ENCODE measurements around the gene VPS33A.
"Not testable (repeated sequence)": the region's sequence is repeated elsewhere in the genome, so short reads cannot be mapped to it uniquely, and the experiment has no call there.

Gene VPS33A

DNA sequence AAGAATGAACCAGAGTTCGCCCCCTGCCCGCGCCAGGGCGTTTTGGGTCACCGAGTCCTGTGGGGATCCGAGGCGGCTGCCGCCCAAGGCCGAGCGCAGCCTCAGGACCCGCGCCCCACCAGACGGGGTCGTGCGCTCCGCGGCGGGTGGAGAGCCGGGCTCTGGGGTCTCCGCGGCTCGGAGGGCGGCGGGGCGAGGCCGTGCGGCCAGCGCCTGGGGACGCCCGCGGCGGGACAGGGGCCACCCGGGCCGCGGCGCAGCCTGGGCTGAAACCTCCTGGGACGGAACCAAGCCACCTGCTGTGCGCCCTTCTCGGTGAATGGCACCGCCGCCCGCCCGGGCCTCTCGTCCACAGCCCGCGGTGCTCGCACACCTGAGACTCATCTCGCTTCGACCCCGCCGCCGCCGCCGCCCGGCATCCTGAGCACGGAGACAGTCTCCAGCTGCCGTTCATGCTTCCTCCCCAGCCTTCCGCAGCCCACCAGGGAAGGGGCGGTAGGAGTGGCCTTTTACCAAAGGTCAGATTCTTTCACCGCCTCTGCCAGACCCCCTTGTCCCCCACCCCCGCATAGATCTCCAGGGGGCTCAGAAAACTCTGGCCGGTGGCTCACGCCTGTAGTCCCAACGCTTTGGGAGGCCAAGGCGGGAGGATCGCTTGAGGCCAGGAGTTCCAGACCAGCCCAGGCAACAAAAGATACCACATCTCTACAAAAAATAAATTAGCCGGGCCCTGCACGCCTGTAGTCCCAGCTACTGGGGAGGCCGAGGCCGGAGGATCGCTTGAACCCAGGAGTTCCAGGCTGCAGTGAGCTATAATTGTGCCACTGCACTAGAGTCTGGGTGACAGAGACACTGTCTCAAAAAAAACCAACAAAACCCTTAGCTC lies 61.9 kb downstream of the VPS33A start:
- no peak for DNase-seq (ENCODE audit: low spot score)

DNA sequence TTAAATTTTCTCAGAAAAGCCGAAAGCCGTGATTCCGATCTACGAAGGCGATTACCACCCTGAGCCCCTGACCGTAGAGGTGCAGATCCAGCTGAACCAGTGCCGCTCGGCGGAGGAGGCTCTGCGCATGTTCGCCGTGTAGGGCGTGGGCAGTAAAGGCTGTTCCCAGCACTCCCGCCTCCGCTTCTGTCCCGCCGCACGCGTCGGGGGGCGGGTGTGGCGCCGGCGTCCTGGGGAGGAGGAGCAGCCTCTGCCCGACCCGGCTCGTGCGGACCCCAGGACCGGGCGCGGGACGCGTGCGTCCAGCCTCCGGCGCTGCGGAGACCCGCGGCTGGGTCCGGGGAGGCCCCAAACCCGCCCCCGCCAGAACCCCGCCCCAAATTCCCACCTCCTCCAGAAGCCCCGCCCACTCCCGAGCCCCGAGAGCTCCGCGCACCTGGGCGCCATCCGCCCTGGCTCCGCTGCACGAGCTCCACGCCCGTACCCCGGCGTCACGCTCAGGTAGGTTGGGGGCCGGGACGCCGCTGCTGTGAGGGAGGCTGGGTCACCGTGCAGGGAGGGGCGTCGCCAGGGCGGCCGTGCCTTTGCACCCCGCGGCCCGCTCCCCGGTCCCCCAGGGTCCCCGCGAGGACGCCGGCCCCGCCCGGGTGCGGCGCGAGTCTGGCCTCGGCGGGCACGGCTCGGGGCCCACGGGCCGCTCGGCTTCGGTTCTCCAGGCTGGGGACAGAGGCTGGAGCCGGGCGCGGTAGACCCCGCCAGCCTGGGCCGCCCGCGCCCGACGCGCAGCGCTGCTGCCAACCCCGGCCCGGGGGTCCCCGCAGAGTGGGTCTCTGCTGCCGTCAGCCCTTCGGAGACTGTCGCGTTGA lies 62.8 kb downstream of the VPS33A start, which contains the start of gene B3GNT4:
TSS of gene B3GNT4 (plus strand) at position 409 of the 866 bp plus-strand sequence. CDS start 910 bp downstream, outside the sequence.
- no peak for DNase-seq (ENCODE audit: low spot score)

DNA sequence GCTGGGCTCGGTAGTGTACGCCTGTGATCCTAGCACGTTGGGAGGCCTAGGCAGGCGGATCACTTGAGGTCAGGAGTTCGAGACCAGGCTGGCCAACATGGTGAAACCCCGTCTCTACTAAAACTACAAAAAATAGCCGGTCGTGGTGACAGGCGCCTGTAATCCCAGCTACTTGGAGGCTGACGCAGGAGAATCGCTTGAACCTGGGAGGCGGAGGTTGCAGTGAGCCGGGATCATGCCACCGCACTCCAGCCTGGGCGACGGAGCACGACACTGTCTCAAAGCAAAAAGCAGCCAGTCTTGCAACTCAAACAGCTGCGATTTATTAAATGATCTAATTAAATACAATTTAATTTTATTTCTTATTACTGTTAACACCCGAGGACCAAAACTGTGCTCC lies 63.5 kb downstream of the VPS33A start:
- not testable (repeated sequence) for DNase-seq (ENCODE audit: low spot score)

DNA sequence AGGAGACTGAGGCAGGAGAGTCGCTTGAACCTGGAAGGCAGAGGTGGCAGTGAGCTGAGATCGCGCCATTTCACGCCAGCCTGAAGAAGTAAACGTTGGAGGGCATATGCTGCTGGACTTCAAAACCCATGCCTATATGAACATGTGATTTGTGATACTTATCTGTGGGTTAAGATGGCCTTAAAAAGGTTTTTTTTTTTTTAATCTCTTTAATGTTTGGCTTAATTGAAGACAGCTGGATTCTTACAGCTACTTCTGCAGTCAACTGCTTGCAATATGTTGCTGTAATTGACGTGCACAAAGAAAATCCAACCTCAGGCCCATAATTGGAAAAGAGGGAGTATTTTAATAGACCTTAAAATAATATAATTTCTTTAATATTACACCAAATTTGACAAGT lies 64.3 kb downstream of the VPS33A start:
- no peak for DNase-seq (ENCODE audit: low spot score)

DNA sequence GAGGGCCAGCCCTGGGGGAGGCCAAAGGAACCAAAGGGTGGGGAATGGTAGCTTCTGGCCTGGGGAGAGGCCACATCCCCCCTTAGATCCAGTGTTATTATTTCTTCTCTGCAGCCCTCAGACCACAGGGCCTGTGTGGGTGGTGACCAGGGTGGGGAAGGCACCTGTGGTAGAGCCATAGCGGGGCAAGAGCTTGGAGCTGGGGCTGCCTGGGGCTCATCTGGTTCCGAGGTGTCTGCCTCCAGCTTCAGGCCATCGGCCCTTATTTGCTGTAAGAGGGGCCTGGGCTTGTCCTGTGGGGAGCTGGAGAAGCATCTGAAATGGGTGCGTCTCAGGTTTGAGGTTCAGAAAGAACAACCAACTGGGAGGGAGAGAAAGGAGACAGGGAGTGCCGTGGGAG lies 64.9 kb downstream of the VPS33A start:
- no peak for DNase-seq (ENCODE audit: low spot score)

DNA sequence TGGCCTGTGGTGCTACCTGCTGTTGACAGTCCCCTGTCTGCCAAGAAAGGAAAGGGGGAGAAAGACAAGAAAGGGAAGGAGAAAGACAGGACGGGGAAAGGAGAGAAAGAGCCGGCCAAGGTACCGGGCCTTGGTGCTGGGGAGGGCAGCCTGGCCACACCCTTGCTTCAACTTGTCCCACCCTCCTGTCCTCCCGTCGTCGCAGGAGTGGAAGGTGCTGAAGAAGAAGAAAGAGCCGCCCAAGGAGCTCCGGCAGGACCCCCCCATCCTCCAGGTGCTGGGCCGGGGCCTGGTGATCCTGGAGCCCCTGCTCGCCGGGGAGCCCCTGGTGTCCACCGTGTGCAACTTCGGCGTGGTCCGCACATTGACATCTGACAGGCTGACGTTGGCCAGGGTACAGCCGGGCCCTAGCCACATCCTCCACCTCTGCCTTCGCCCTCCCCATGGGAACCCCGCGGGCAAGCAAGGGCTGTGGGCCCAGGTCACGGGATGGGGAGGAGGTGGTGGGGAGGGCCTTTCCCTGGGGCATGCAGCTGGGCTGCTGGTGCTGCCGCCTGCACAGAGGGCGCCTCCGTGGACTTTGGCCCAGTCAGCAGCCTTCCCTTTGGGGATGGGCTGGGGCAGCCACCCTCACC lies 65.6 kb downstream of the VPS33A start:
- DNase-seq (ENCODE audit: low spot score): no peak

DNA sequence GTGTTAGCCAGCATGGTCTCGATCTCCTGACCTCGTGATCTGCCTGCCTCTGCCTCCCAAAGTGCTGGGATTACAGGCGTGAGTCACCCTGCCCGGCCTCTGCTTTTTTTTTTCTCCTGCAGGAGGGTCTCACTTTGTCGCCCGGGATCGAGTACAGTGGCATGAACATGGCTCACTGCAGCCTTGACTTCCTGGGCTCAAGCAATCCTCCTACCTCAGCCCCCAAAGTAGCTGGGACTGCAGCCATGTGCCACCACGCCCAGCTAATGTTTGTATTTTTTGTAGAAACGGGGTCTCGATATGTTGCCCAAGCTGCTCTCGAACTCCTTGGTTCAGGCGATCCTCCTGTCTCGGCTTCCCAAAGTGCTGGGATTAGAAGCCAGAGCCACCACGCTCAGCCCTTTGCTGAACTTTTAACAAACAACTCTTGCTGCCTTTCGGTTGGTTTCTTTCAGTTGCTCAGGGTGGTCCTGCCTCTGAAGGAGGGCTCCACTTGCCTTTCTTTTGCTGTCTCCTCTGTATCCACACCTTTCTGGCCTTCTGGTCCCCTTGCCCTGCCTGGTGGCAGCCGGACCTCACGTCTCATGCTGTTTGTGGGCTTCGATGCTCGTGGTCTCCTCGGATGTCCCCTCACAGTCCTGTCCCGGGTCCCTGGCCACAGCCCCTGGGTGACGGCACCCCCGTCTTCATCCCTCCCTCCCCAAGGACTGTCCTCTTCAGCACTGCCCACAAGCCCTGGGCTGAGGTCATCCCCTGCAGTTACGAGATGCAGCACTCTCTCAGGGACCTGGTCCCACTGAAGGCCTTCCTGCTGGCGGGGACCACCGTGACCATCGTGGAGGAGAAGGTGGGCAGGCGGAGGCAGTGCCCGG lies 66.6 kb downstream of the VPS33A start:
- no peak for DNase-seq (ENCODE audit: low spot score)

DNA sequence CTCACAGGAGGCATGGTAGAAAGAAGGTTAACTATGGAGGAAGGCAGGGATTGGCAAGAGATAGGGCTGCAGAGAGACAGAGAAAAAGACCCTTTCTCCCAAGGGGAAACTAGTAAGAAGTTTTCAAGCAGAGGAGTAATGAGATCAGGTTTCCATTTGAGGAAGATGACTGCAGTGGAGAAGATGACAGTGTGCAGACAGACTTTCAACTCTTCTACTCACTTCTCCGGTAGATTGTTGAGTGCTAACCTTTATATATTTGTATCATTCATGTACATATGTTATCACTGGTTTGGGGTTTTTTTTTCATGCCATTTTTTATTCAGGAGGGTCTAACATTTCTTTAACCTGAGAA lies 68.7 kb downstream of the VPS33A start:
- no peak for DNase-seq (ENCODE audit: low spot score)

DNA sequence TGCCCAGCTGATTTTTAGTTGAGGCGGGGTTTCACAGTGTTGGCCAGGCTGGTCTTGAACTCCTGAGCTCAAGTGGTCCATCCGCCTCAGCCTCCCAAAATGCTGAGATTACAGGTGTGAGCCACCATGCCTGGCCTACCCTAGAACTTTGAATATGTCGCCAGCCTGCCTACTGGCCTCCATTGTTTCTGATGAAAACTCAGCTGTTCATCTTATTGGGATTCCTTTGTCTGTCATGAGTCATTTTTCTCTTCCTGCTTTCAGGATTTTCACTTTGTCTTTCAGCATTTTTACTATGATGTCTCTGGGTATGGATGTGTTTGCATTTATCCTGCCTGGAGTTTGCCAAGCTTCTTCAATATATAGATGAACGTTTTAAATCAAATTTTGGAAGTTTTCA lies 70.9 kb downstream of the VPS33A start:
- no peak for DNase-seq (ENCODE audit: low spot score)

DNA sequence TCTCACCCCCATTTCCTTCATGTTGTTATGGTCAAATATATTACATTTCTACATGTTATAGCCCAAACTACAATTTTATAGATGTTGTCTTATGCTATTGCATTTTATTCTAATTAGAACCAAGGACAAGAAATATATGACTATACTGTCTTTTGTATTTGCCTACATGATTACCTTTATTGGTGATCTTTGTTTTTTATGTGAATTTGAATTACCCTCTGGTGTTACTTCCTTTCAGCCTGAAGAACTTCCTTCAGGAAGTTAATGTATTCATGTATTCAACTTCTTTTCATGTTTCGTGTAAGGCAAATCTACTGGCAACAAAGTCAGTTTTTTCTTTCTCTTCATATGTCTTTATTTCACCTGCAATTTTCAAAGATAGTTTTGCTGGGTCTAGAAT lies 71.5 kb downstream of the VPS33A start:
- DNase-seq (ENCODE audit: low spot score): no peak

DNA sequence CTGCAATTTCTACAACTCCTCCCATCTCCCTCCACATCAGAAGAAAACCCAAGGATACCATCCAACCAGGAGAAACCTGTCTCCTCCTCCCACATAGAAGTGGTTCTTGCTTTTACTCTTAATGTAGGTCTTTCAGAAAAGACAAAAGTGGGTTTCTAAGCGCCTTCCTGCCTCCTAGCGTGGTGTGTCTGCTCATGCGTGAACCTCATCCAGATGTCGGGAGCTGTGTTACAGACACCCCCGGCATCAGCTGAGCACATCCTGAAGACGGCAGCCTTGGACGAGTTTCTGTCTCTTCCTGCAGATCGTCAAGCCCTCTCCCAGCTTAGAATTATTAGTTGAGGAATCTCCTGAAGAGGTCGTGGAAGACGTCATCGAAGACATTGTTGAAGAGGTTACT lies 73.9 kb downstream of the VPS33A start:
- no peak for DNase-seq (ENCODE audit: low spot score)

DNA sequence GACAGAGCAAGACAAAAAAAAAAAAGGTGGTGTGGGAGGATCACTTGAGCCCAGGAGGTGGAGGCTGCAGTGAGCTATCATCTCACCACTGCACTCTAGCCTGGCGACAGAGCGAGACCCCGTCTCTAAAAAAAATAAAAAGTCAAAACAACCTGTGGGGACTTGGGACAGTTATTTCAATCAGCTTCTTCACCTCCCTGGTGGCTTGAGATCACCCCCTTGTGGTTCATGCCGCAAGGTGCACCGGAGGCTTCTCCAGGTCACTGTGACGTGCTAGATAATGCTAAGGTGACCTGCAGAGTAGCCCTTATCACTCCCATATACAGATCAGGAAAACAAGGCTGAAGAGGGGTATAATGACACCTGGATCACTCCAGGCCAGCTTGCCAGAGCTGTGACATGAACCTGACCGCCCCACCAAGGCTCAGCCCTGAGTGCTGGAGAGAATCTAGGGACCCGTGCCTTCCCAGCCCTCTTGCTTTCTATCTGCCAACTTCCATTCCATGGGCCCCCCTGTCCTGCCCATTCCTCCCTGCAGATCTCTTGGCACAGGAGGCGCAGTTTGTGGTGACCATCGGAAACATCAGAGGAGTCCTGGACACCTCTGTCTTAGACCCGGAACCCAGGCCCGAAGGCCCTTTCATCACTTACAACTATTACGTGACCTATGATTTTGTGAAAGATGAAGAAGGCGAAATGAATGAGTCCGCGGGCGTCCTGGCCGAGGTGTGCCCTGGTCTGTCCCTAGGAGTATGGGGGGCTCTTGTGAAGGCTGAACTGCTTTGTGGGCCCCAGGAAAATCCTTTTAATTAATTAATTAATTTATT lies 75.2 kb downstream of the VPS33A start:
- no peak for DNase-seq (ENCODE audit: low spot score)

DNA sequence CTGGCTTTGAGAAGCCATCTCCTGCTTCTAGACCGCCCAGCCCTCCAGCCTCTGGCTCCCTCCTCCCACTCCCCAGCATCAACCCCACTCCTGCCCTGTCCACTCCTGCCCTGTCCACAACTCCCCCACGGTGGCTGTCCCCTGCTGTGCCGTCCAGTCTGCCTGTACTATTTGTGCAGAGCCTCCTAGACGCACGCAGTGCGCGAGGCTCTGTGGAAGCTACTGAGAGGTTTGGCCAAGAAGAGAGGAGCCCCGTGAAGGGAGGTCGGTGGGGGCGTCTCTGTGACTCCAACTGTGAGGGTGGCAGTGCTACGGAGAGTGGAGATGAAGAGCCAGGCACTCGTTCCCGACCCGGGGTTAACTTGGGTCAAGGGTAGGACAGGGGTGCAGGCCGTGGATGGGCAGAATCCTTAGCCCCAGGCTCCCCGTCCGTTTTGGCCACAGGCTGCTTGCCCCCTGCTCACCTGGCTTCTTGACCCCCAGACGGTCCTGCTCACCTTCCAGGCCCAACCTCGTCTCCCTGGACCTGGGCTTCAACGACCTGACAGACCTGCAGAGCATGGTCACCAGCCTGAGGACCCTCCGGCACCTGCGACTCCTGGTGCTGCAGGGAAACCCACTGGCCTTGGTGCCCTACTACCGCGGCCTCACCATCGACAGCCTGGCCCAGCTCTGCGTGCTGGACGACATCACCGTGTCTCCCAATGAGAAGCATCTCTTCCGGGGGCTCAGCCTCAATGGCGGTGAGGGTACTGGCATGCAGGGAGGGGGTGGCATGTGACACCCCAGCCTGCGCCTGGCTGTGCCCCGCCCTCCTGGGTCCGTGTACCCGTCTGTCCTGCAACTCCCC lies 76.4 kb downstream of the VPS33A start:
- DNase-seq (ENCODE audit: low spot score): no peak

DNA sequence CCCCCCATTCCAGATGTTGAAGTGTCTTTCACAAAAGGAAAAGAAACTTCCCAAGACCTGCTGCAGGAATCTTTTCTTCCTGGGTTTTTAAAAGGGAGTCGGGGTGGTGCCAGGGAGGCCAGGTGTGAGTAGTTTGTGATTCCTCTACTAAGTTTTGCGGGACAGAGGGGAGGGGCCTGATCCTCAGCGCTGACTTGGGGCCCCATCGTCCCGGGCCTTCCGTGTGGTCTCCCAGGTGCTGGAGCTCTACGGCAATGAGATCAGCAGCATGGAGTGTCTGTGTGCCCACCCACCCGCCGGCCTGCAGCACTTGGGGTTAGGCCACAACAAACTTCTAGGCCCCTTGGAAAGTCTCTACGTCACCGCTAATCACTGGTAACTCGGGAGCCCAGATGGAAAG lies 78.8 kb downstream of the VPS33A start:
- no peak for DNase-seq (ENCODE audit: low spot score)

DNA sequence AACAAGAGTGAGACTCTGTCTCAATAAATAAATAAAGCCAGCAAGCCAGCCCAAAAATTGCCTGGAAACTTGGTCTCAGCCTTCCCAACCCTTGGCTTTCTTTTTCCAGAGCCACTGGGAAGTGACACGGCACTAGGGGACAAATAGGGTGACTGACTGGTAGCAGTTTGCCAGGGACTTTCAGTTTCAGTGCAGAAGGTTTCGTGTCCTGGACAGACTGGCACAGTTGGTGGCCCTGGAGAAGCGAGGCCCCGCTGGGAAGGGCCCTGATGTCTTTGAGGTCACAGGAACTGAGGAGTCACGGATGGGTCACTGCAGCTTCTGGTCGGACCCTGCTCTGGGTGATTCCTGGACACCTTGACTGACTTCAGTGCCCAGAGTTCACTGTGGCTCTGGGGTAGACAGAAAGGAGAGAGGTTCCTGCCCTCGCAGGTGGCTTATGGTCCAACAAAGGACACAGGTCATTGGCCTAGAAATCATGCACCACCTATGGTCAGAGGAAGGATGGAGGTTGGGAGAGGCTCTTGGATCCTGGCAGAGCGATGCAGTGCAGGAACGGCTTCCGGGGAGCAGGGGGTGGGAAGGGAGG lies 80.7 kb downstream of the VPS33A start:
- DNase-seq (ENCODE audit: low spot score): no peak

DNA sequence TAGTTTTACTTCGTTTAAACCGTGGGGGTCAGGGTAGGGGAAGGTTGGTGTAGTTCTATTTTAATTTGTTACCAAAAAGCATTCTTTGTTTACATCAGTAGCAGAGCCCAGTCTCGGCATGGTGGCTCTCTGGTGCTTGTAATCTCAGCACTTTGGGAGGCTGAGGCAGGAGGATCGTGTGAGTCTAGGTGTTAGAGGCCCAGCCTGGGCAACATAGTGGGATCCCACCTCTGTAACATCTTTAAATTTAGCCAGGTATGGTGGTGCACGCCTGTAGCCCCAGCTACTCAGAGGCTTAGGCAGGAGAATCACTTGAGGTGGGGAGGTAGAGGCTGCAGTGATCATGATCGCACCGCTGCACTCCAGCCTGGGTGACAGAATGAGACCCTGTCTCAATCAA lies 81.2 kb downstream of the VPS33A start:
- DNase-seq (ENCODE audit: low spot score): no peak

DNA sequence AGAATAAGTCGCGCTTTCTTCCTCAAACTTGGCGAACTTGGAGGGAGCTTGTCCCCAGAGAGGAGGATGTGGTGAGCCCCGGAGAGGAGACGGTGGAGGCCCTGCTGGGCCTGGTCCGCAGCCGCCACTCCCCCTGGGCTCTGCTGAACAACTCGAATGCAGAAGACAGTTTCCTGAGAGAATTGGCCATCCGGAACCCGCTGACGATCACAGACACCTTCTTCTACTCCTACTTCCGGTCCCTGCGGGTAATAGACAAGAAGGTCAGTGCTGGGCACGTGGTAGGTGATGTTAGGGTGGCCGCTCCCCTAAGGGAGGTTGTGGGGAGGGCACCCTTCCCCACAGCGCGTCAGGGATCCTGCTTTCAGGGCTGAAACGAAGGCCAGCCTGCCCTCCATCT lies 81.8 kb downstream of the VPS33A start:
- no peak for DNase-seq (ENCODE audit: low spot score)

DNA sequence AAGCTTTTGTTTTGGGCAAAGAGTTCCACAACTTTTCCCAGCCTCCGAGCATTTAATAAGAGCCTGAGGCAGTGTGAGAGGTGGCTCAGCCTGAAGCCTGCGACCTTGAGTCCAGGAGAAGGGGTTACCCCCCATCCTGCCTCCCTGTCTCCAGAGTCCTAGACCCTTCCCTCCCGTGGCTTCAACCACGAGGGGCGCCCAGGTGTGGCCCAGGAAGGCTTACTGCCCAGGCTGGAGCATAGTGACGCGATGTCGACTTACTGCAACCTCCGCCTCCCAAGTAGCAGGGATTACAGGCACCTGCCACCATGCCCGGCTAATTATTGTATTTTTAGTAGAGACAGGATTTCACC lies 82.7 kb downstream of the VPS33A start:
- DNase-seq (ENCODE audit: low spot score): no peak

DNA sequence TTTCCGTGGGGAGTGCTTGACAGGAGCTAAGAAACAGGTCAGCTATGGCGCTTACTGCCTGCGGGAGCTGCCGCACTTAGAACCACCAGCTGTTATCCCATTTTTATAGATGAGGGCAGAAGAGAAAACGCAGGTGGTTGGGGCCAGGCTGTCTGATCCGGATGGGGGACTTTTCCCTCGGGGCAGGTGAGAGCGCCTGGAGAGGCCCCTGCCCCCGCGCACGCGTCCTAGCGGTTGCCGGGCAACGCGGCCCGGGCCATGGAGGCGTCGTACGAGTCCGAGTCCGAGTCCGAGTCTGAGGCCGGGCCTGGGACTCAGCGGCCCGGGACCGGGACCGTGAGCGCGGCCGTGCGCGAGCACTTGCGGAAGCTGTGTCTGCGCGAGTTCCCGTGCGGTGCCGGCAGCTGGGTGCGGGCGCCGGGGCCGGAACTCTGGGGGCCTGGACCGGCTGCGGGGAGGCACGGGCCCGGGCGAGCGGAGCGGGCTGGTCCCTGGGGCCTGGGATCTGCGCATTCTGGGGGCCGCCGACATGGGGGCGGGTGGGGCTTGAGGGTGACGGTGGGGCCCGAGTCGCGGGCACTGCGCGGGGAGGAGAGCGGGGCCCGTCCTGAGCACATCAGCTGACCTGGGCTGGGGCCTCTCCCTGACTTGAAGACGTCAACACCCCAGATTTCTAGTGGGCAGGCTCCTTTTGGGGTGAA lies 83.3 kb downstream of the VPS33A start, which contains the start of gene LRRC43:
TSS of gene LRRC43 (plus strand) at position 237 of the 701 bp plus-strand sequence. CDS start at position 259, 22 bp downstream.
- no peak for DNase-seq (ENCODE audit: low spot score)

Data from left forelimb (tissue), 1 donor.